GM23248 (cell line): Measurements from ENCODE around the gene BCAP31. TPM values are rescaled to one million over a fixed set of nuclear protein-coding genes. Genes with fewer than 3 reads are reported as not detected.
"Not testable (repeated sequence)": the region's sequence is repeated elsewhere in the genome, so short reads cannot be mapped to it uniquely, and the experiment has no call there.

Experiments used
- DNase-seq: peaks from one replicate; pipeline ENCODE4 v3.0.0-alpha.2; 2015
- H2AFZ ChIP-seq: fragments of 200-600 bp; sonication (generic); 2 replicates; pipeline ENCODE4 v1.6.1; 2016; ENCODE audit warnings: antibody characterized with exemption
- H3F3A ChIP-seq: fragments of 200-600 bp; sonication (generic); 2 replicates; pipeline ENCODE4 v1.6.1; 2016; ENCODE audit warnings: mild to moderate bottlenecking, antibody characterized with exemption, mixed run types; ENCODE audit not compliant: insufficient read depth
- H3K27ac ChIP-seq: fragments of 200-600 bp; sonication (generic); 2 replicates; pipeline ENCODE4 v1.5.1; 2016; ENCODE audit warnings: mild to moderate bottlenecking
- H3K27me3 ChIP-seq: fragments of 200-600 bp; sonication (generic); replicated peaks from 2 replicates; pipeline ENCODE4 v1.6.1; 2016; ENCODE audit warnings: mild to moderate bottlenecking; ENCODE audit not compliant: insufficient read depth
- H3K36me3 ChIP-seq: fragments of 200-600 bp; sonication (generic); 2 replicates; pipeline ENCODE4 v1.6.1; 2016; ENCODE audit warnings: low read depth, mild to moderate bottlenecking
- H3K4me1 ChIP-seq: fragments of 200-600 bp; sonication (generic); 2 replicates; pipeline ENCODE4 v1.6.1; 2016; ENCODE audit warnings: mild to moderate bottlenecking; ENCODE audit not compliant: insufficient read depth
- H3K4me2 ChIP-seq: fragments of 200-600 bp; sonication (generic); one replicate; pipeline ENCODE4 v1.6.1; 2016; ENCODE audit warnings: mild to moderate bottlenecking; ENCODE audit not compliant: unreplicated experiment
- H3K4me3 ChIP-seq: fragments of 200-600 bp; sonication (generic); 2 replicates; pipeline ENCODE4 v1.5.1; 2016; ENCODE audit warnings: mild to moderate bottlenecking
- H3K79me2 ChIP-seq: fragments of 200-600 bp; sonication (generic); 2 replicates; pipeline ENCODE4 v1.6.1; 2016; ENCODE audit warnings: mild to moderate bottlenecking; ENCODE audit not compliant: insufficient read depth
- H3K9ac ChIP-seq: fragments of 200-600 bp; sonication (generic); 2 replicates; pipeline ENCODE4 v1.6.1; 2016; ENCODE audit warnings: mild to moderate bottlenecking
- H3K9me2 ChIP-seq: fragments of 200-600 bp; sonication (generic); 2 replicates; pipeline ENCODE4 v1.6.1; 2016; ENCODE audit warnings: mixed run types, mild to moderate bottlenecking, moderate library complexity; ENCODE audit not compliant: insufficient read depth
- H3K9me3 ChIP-seq: fragments of 200-600 bp; sonication (generic); one replicate; pipeline ENCODE4 v1.6.1; 2017; ENCODE audit warnings: low read depth
- H4K20me1 ChIP-seq: fragments of 200-600 bp; sonication (generic); 2 replicates; pipeline ENCODE4 v1.6.0; 2016; ENCODE audit not compliant: insufficient read depth
- EZH2 ChIP-seq: fragments of 200-600 bp; sonication (generic); IDR thresholded peaks from 2 replicates; pipeline ENCODE4 v1.6.1; 2018; ENCODE audit warnings: antibody characterized with exemption, mild to moderate bottlenecking; ENCODE audit not compliant: insufficient read depth, poor library complexity, severe bottlenecking
- EZH2phosphoT487 ChIP-seq: fragments of 200-600 bp; sonication (generic); IDR thresholded peaks from 2 replicates; pipeline ENCODE4 v1.6.1; 2018; ENCODE audit warnings: antibody characterized with exemption, moderate library complexity, mild to moderate bottlenecking, low read depth; ENCODE audit not compliant: insufficient read depth
- WGBS, 2 experiments: methylation state at CpG; one replicate each; pipeline ENCODE4 v1.1.6; 2015 to 2017; ENCODE audit warnings: low lambda C conversion rate in 2 of 2, low coverage in 1 of 2; ENCODE audit errors: missing lambda C conversion rate in 2 of 2; 5-methylcytosine and 5-hydroxymethylcytosine counted together
- in situ Hi-C: fragments of 300-500 bp; cut with MboI; formaldehyde crosslinking; loops from 2 replicates; pipeline ENCODE4 v1.15.0; 2020
- polyA plus RNA-seq: library from polyadenylated mRNA; unstranded; fragments of >200 nt; fragmentation: Nextera tagmentation; extraction: Ambion mirVana; gene quantifications from 2 replicates; pipeline ENCODE4 v1.2.1, GENCODE V29; 2016
- total RNA-seq: library from RNA; depleted of rRNA; stranded (reverse); fragments of >200 nt; shearing (Covaris generic); gene quantifications from 2 replicates; pipeline ENCODE4 v1.2.3, GENCODE V29; 2014

The BCAP31 gene
- total and polyA plus RNA-seq, 2 experiments from 2014 or later: 180 to 317 TPM

DNA sequence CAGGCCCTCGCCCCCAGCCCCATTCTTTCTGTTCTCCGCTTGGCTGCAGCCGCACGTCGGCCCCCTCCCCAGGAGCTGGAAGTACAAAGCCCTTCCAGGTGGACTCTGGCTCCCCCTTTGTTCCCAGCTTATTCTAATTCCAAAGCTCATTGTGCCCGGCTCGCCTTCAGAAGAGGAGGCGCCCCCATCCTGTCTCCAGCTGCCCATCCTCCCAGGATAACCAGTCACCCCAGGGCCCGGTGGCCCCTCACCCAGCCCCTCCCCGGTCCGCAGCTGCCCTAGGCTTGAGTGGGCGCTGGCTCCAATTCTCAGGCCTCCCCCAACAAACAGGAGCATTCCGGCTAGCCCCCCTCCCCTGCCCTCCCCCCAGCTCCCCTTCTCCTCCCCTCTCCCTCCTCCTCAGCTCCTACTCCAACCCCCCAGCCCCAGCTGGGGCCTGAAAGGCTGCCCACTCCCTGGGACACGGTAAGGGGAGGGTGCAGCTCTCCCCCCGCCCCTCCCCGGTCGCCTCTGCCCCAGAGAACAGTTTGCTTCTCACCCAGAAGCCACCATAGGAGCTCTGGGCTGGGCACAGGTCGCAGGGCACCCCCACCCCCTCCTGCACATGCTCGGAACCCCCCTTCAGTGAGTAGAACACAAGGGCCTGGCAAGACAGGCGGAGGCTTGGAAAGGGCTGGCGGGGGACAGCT lies 39.6 kb downstream of the BCAP31 start:
- DNase-seq: no peak
- TF ChIP-seq EZH2phosphoT487 (no peak), EZH2 (no peak)
- H3K9ac ChIP-seq: no peak overlapping the region

DNA sequence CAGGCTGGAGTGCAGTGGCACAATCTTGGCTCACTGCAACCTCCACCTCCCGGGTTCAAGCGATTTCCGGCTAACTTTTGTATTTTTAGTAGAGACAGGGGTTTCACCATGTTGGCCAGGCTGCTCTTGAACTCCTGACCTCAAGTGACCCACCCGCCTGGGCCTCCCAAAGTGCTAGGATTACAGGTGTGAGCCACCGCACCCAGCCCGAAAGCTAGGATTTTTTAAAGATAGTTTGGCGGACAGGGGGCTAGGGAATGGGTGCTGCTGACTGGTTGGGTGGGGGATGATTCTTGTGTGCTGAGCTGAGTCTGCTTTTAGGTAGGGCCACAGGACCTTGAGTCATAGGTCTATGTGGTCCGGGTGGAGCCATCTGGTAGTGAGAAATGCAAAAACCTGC lies 40.7 kb downstream of the BCAP31 start:
- DNase-seq, H2AFZ ChIP-seq, H3K9me3 ChIP-seq, H3K36me3 ChIP-seq, in situ Hi-C loops, H3K4me3 ChIP-seq, H3K27ac ChIP-seq, H4K20me1 ChIP-seq, H3K9me2 ChIP-seq, H3K4me2 ChIP-seq, H3K9ac ChIP-seq, H3F3A ChIP-seq, H3K27me3 ChIP-seq, H3K79me2 ChIP-seq, H3K4me1 ChIP-seq: not testable (repeated sequence)
- 88% methylated on average over 4 to 8 of the region's 8 CpGs for WGBS, 2 experiments

More for the DNA sequence above, 39.6 kb downstream of the BCAP31 start:
- 19% methylated on average over 19 of the region's 21 CpGs; no CpG with 5 or more reads in 1 of the 2 experiments for WGBS, 2 experiments
- Histone ChIP-seq H3F3A (no peaks in the 10 kb centered on the region), H3K9me3 (no peaks in the 10 kb centered on the region), H3K27me3 (no peaks in the 10 kb centered on the region), H3K4me3 (no peak overlapping the region), H3K4me1 (no peaks in the 10 kb centered on the region), H3K9me2 (no peaks in the 10 kb centered on the region), H4K20me1 (no peaks in the 10 kb centered on the region), H3K79me2 (no peaks in the 10 kb centered on the region), H3K27ac (no peak overlapping the region), H2AFZ (no peak overlapping the region), H3K4me2 (no peak overlapping the region), H3K36me3 (no peaks in the 10 kb centered on the region)
- in situ Hi-C loops: no loop called here

DNA sequence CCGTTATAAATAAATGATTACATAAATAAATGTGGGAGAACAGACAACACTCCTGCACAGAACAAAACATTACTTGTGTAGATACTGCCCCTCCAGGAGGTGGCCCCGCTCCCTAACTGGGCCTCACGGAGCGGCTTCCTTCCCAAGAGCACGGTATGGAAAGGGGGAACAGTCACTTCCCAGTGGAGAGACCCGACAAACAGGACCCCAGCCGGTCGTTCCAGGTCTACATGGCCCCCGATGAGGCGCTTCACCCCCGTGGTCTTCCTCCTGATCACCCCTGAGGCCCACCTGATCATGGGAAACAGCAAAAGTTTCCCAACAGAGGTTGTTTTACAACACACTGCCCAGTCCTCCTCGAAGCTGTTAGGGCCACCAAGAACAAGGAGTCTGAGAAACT lies 43.0 kb downstream of the BCAP31 start:
- 50 to 70% methylated on average over 3 to 11 of the region's 12 CpGs for WGBS, 2 experiments
- no peaks in the 10 kb centered on the region for H3K79me2 ChIP-seq
- no peaks in the 10 kb centered on the region for H3K9me2 ChIP-seq
- TF ChIP-seq EZH2 (no peak), EZH2phosphoT487 (no peak)
- no peak overlapping the region for H3K27ac ChIP-seq
- H3K4me2 ChIP-seq: no peak overlapping the region
- no peak overlapping the region for H3K9ac ChIP-seq
- H3K27me3 ChIP-seq: no peaks in the 10 kb centered on the region
- no peaks in the 10 kb centered on the region for H3F3A ChIP-seq
- H2AFZ ChIP-seq: no peak overlapping the region
- DNase-seq: no peak
- in situ Hi-C loops: no loop called here
- no peak overlapping the region for H3K4me3 ChIP-seq
- no peaks in the 10 kb centered on the region for H3K9me3 ChIP-seq
- H3K4me1 ChIP-seq: no peaks in the 10 kb centered on the region
- H4K20me1 ChIP-seq: no peaks in the 10 kb centered on the region
- H3K36me3 ChIP-seq: no peaks in the 10 kb centered on the region

DNA sequence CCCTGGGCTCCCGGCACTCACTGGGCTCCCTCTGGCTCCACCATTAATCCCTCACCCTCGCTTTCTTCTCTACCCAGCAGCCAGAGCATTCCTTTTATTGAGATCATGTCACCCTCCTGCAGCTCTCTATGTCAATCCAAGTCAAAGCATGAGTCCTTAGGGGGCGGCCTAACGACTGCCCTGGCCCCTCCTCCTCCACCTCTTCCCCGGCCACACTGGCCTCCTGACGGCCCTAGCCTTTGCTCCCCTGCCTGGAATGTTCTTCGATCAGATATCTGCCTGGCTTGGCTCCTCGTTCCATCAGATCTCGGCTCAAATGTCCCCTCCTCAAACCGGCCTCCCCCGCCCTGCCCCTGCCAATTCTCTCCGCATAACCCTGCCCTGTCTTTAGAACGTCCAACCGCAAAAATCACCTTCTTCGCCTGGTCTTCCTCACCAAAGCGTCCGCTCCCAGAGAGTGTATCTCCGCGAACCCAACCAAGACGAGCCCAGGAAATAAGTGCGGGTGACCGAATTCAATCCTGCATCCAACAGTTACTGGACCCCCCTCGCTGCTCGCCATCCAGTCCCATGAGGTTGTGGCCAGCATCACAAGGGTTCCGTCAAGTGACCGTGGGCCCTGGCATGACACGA lies 49.9 kb downstream of the BCAP31 start:
- WGBS, 2 experiments: 76 to 81% methylated on average over 17 to 27 of the region's 27 CpGs

More for the DNA sequence above, 49.9 kb downstream of the BCAP31 start:
- no peak overlapping the region for H2AFZ ChIP-seq
- H3K4me1 ChIP-seq: no peaks in the 10 kb centered on the region
- H3K9me2 ChIP-seq: no peaks in the 10 kb centered on the region
- in situ Hi-C loops: loop anchor here (10.0 to 25.0 kb wide), 2 partner anchors 120 to 712 kb away; no protein-coding TSS in a partner anchor
- H3K9ac ChIP-seq: no peak overlapping the region
- H3K4me2 ChIP-seq: no peak overlapping the region
- H3F3A ChIP-seq: no peaks in the 10 kb centered on the region
- no peak overlapping the region for H3K27ac ChIP-seq
- no peaks in the 10 kb centered on the region for H4K20me1 ChIP-seq
- DNase-seq: no peak
- TF ChIP-seq EZH2 (no peak), EZH2phosphoT487 (no peak)
- no peaks in the 10 kb centered on the region for H3K36me3 ChIP-seq
- no peaks in the 10 kb centered on the region for H3K79me2 ChIP-seq
- no peak overlapping the region for H3K4me3 ChIP-seq
- no peaks in the 10 kb centered on the region for H3K27me3 ChIP-seq
- H3K9me3 ChIP-seq: no peaks in the 10 kb centered on the region
